Measurements from ENCODE around the gene NCR3LG1.

DNA sequence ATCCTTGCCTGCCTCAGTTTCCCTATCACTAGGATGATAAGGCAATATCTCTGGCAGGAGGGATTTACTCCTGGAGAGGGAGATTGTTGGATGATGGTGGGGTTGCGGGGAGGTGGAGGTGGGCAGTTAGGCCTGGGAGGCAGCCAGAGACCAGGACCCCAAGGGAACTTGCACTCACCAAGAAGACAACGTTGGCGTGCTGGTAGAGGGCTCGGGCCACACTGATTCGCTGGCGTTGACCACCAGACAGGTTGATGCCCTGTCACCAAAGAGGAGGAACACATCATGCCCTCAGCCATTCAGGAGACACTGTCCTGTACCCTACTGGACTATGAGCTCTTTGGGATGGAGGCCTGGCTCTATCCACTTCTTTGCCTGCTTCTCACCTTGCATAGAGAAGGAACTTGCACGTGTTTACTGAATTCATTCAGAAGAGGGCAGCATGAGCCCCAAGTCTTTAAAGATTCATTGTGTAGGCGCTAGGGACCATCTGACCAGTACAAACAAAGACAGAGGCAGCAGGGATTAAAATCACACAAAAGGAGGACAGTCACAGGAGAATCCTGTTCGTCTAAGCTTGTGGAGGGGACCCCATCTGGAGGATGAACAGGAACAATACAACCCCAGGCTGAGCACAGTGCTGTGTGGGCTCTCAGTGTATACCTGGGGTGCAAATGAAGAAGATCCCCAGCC, 61.0 kb downstream of the NCR3LG1 start:
- TF ChIP-seq GATA3 (IDR thresholded peaks at IDR 0.05; ENCODE audit: low read depth, low read length): no peak
- TF ChIP-seq GATA2 (IDR thresholded peaks at IDR 0.05; ENCODE audit: low read depth, low read length): no peak

Data from SH-SY5Y (cell line).